NCI-H1048 (cell line): ENCODE measurements around the gene FTHL17.

ENCODE experiments used
- DNase-seq: peaks from one replicate; lab custom pipeline; 2025; lab: John Stamatoyannopoulos, UW

FTHL17 gene

DNA sequence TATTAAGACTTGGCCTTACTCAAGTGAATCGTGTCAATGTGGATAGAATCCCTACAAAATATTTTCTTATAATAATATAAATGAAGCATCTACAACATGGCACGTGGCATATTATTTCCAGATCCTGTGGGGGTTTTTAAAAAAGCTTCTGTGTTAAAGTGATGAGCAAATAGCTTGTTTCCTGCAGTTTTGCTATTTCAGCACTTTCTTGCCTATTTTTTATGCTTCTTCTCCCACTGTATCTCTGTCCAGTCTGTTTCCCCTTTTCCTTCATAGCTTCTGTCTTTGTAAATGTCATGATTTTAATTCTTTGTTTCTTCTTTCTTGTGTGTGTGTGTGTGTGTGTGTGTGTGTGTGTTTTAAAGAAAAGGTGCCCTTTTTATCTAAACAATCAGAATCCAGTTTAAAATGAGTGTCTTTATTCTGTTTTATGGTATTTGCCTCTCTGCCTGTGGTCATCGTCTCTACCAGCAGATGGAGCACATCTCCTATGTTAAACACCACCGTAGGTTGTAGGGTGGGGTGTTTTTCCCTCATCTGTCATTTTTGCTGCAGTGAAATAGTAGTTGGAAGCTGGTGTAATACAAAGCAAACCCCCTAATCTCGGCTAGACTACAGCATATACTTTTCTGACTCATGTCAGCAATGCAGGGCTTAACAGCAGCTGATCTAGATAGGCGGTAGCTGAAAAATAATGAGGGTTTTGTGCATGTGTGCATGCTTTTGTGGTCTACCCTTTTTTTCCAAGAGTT lies 33.1 kb downstream of the FTHL17 start:
- no peak for DNase-seq

DNA sequence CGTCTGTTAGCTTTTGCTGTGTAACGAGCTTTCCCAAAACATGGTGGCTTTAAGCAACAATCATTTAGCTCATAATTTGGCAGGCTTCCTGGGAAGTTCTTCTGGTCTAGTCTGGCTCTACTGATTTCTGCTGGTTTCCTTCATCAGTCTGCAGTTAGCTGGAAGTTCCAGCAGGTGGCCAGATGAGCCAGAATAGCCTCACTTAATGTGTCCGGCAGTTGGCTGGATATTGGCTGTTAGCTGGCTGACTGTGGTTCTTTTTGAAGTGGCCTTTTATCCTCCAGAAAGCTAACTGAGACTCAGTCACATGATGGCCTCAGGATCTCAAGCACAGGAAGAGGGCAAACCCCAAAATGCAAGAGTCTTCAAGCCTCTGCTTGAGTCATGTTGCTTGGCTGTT lies 34.9 kb downstream of the FTHL17 start:
- no peak for DNase-seq

DNA sequence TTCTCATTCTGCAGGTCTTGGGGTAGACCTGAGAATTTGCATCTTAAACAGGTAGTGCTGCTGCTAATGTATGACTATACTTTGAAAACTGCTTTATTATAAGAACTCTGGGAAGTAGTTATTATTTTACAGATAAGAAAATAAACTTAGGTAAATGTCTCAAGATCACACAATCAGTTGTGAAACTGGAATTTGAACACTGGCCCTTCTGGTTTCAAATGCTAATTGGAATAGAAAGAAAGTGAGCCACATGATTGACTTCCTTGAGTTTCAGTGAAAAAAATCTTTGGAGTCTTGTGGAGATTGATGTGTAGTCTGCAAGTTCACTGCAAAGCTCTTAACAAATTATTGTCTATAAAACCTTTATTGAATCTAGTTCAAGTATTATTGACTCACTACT lies 44.5 kb downstream of the FTHL17 start:
- no peak for DNase-seq

DNA sequence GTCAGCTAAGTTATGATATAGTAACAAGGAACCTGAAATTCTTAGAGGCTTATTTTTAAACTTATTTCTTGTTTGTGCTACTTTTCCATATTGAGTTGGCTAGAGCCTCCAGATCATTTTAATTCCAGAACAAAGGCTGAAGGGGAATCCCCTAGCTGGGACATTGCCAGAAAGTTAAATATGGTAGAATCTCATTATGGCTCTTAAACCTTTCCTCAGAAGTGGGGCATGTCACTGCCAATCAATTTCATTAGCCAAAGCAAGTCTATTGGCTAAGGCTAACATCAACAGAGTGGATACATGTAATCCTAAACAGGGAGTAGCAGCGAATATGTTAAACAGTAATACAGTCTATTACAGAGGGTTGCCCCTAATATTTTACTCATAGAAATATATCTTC lies 47.0 kb downstream of the FTHL17 start:
- no peak for DNase-seq

DNA sequence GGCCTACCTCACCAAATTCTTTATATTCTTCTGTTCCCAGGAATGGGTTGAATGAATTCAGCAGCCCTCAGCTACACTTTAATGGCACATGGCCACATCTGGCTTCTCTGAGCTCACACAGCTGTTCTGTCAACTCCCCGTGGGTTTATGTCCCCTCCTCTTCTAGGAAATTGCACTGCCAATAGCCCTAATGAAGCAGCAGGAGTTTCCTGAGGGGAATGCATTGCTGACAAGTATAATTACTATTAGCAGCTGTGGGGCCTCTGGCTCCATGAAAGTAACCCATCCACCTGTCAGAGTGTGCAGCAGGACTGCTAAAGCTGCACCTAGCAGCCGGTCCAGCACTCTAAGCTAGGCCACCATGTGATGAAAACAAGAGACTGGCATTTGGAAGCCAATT lies 50.3 kb downstream of the FTHL17 start:
- no peak for DNase-seq
